MM.1S (cell line): ENCODE results near the gene HOXB6.

Experiments
- DNase-seq: peaks from one replicate; pipeline ENCODE4 v3.0.0-alpha.2; 2015
- H2AFZ ChIP-seq: fragments of 300-600 bp; sonication (generic); 2 replicates; pipeline ENCODE4 v1.6.0; 2016; ENCODE audit warnings: antibody characterized with exemption, low read length
- H3F3A ChIP-seq: fragments of 300-600 bp; sonication (generic); 2 replicates; pipeline ENCODE4 v1.6.1; 2016; ENCODE audit warnings: mild to moderate bottlenecking, antibody characterized with exemption, low read length, moderate library complexity, mixed read lengths; ENCODE audit not compliant: insufficient read depth
- H3K27ac ChIP-seq: fragments of 300-600 bp; sonication (generic); 2 replicates; pipeline ENCODE4 v1.5.1; 2016; ENCODE audit warnings: mild to moderate bottlenecking, low read length
- H3K27me3 ChIP-seq: fragments of 300-600 bp; sonication (generic); replicated peaks from 2 replicates; pipeline ENCODE4 v1.6.0; 2016; ENCODE audit warnings: low read length; ENCODE audit not compliant: insufficient read depth
- H3K36me3 ChIP-seq: fragments of 300-600 bp; sonication (generic); replicated peaks from 2 replicates; pipeline ENCODE4 v1.6.1; 2016; ENCODE audit warnings: mild to moderate bottlenecking, low read length, mixed read lengths; ENCODE audit not compliant: insufficient read depth
- H3K4me1 ChIP-seq: fragments of 300-600 bp; sonication (generic); 2 replicates; pipeline ENCODE4 v1.6.1; 2016; ENCODE audit warnings: low read length, mixed read lengths
- H3K4me2 ChIP-seq: fragments of 300-600 bp; sonication (generic); 2 replicates; pipeline ENCODE4 v1.6.0; 2016; ENCODE audit warnings: low read depth, low read length
- H3K4me3 ChIP-seq: fragments of 300-600 bp; sonication (generic); 2 replicates; pipeline ENCODE4 v1.5.1; 2016; ENCODE audit warnings: low read length, mixed read lengths
- H3K79me2 ChIP-seq: fragments of 300-600 bp; sonication (generic); 2 replicates; pipeline ENCODE4 v1.6.1; 2016; ENCODE audit warnings: mixed run types, low read length, mixed read lengths
- H3K9ac ChIP-seq: fragments of 300-600 bp; sonication (generic); 2 replicates; pipeline ENCODE4 v1.6.1; 2016; ENCODE audit warnings: low read length, mixed read lengths
- H3K9me2 ChIP-seq: fragments of 300-600 bp; sonication (generic); replicated peaks from 2 replicates; pipeline ENCODE4 v1.6.1; 2016; ENCODE audit warnings: mild to moderate bottlenecking, low read length, mixed read lengths; ENCODE audit not compliant: insufficient read depth
- H3K9me3 ChIP-seq: fragments of 300-600 bp; sonication (generic); replicated peaks from 2 replicates; pipeline ENCODE4 v1.6.1; 2016; ENCODE audit warnings: mild to moderate bottlenecking, low read length, mixed read lengths; ENCODE audit not compliant: insufficient read depth
- H4K20me1 ChIP-seq: fragments of 300-600 bp; sonication (generic); 2 replicates; pipeline ENCODE4 v1.6.1; 2016; ENCODE audit warnings: mild to moderate bottlenecking, low read length, moderate library complexity, mixed read lengths; ENCODE audit not compliant: insufficient read depth
- CTCF ChIP-seq: fragments of 300-600 bp; sonication (generic); IDR thresholded peaks from 2 replicates; pipeline ENCODE4 v1.5.1; 2016; ENCODE audit warnings: antibody characterized with exemption, low read length, mixed read lengths
- EZH2 ChIP-seq: fragments of 300-600 bp; sonication (generic); optimal IDR thresholded peaks from 2 replicates; pipeline ENCODE3; 2017; ENCODE audit warnings: low read depth, mild to moderate bottlenecking, antibody characterized with exemption, low read length, mixed read lengths
- EZH2phosphoT487 ChIP-seq: fragments of 300-600 bp; sonication (generic); IDR thresholded peaks from 2 replicates; pipeline ENCODE4 v1.6.1; 2018; ENCODE audit warnings: antibody characterized with exemption, low read length

HOXB6 gene

GRCh38 chr17:48593840-48594537 is 10.8 kb downstream of the HOXB6 start:
- Histone ChIP-seq H3K27me3 (peaks cover 46% of the 10 kb centered on the region), H3K4me2 (peak overlapping the region; percentile 99), H3K4me3 (peak overlapping the region; percentile 65), H3K9ac (no peak overlapping the region), H2AFZ (peak overlapping the region; percentile 63; the same call in 1 of the 2 replicates), H3K9me3 (no peaks in the 10 kb centered on the region), H3F3A (no peaks in the 10 kb centered on the region), H4K20me1 (no peaks in the 10 kb centered on the region), H3K36me3 (no peaks in the 10 kb centered on the region), H3K79me2 (no peaks in the 10 kb centered on the region), H3K4me1 (no peaks in the 10 kb centered on the region), H3K9me2 (no peaks in the 10 kb centered on the region), H3K27ac (no peak overlapping the region)
- DNase-seq = peak; percentile 59
- TF ChIP-seq EZH2phosphoT487 (no peak), CTCF (peak; percentile 94)

- peak within 1 kb of the TSS; percentile 99 for H3K4me2 ChIP-seq
- peak within 1 kb of the TSS; percentile 65 for H3K4me3 ChIP-seq
- H3F3A ChIP-seq = no peaks in the 10 kb centered on the region
- no peaks in the 10 kb centered on the region for H3K36me3 ChIP-seq
- H3K27me3 ChIP-seq = peaks cover 45% of the 10 kb centered on the region
- no peaks in the 10 kb centered on the region for H3K4me1 ChIP-seq
- H2AFZ ChIP-seq = peak within 1 kb of the TSS; percentile 63
- H3K27ac ChIP-seq = no peak within 1 kb of the TSS
- no peaks in the 10 kb centered on the region for H3K9me3 ChIP-seq
- no peak for TF ChIP-seq CTCF
- TF ChIP-seq EZH2phosphoT487 = no peak
- TF ChIP-seq EZH2 = no peak
- no peaks in the 10 kb centered on the region for H3K9me2 ChIP-seq
- H4K20me1 ChIP-seq = no peaks in the 10 kb centered on the region
- DNase-seq = no peak
- peak within 1 kb of the TSS; percentile 19; the same call in 1 of the 2 replicates for H3K9ac ChIP-seq
- H3K79me2 ChIP-seq = no peaks in the 10 kb centered on the region
Measured at GRCh38 chr17:48593126-48593829, 11.5 kb downstream of the HOXB6 start, which contains the start of gene HOXB5. Gene HOXB5, minus strand, starts transcription at chr17:48593779. Its CDS starts 97 bp downstream, at chr17:48593682.

- Histone ChIP-seq H4K20me1 (no peaks in the 10 kb centered on the region), H3F3A (no peaks in the 10 kb centered on the region), H3K9me3 (no peaks in the 10 kb centered on the region), H3K27ac (no peak overlapping the region), H3K9me2 (no peaks in the 10 kb centered on the region), H3K36me3 (no peaks in the 10 kb centered on the region), H3K4me3 (peak overlapping the region; percentile 65; the same call in 1 of the 2 replicates), H3K79me2 (no peaks in the 10 kb centered on the region), H3K9ac (no peak overlapping the region), H3K4me1 (peaks cover under 1% of the 10 kb centered on the region; the same call in 1 of the 2 replicates), H2AFZ (no peak overlapping the region; the same call in 1 of the 2 replicates), H3K27me3 (peaks cover 43% of the 10 kb centered on the region), H3K4me2 (peak overlapping the region; percentile 99)
- no peak for DNase-seq
- no peak for TF ChIP-seq CTCF
- no peak for TF ChIP-seq EZH2
- TF ChIP-seq EZH2phosphoT487 = no peak
Measured at GRCh38 chr17:48592577-48592976, 12.2 kb downstream of the HOXB6 start.
